Measurements from ENCODE around the gene IL10RB.

IL10RB gene

GRCh38 chr21:33244779-33245105, 21.4 kb upstream of the IL10RB start (continued):
- TF ChIP-seq TCF4 (CRISPR knock-in tag; IDR thresholded peaks at IDR 0.05; ENCODE audit: borderline replicate concordance): no peak
- no peak for TF ChIP-seq RARB (CRISPR knock-in tag; IDR thresholded peaks at IDR 0.05)
- no peak for TF ChIP-seq PATZ1 (CRISPR knock-in tag; IDR thresholded peaks at IDR 0.05; ENCODE audit: borderline replicate concordance)

- ATAC-seq: no peak
- TF ChIP-seq ZFP30 (CRISPR knock-in tag; IDR thresholded peaks at IDR 0.05) (no peak), SNAI2 (CRISPR knock-in tag; IDR thresholded peaks at IDR 0.05) (no peak), ESRRG (CRISPR knock-in tag; IDR thresholded peaks at IDR 0.05) (no peak), PPARA (CRISPR knock-in tag; IDR thresholded peaks at IDR 0.05; ENCODE audit: borderline replicate concordance) (no peak), RARB (CRISPR knock-in tag; IDR thresholded peaks at IDR 0.05) (no peak), TCF4 (CRISPR knock-in tag; IDR thresholded peaks at IDR 0.05; ENCODE audit: borderline replicate concordance) (no peak), ARNTL (CRISPR knock-in tag; IDR thresholded peaks at IDR 0.05; ENCODE audit: borderline replicate concordance, low read depth) (no peak), ZNF70 (CRISPR knock-in tag; IDR thresholded peaks at IDR 0.05) (no peak), ISL1 (CRISPR knock-in tag; IDR thresholded peaks at IDR 0.05) (no peak), ZNF8 (CRISPR knock-in tag; IDR thresholded peaks at IDR 0.05) (no peak), PATZ1 (CRISPR knock-in tag; IDR thresholded peaks at IDR 0.05; ENCODE audit: borderline replicate concordance) (no peak), BACH2 (CRISPR knock-in tag; IDR thresholded peaks at IDR 0.05; ENCODE audit: borderline replicate concordance) (no peak), ZC3H10 (CRISPR knock-in tag; IDR thresholded peaks at IDR 0.05) (no peak), ZFP3 (CRISPR knock-in tag; IDR thresholded peaks at IDR 0.05) (no peak), TSHZ2 (CRISPR knock-in tag; IDR thresholded peaks at IDR 0.05) (no peak), TOX (CRISPR knock-in tag; IDR thresholded peaks at IDR 0.05; ENCODE audit: borderline replicate concordance) (no peak), CSDC2 (CRISPR knock-in tag; IDR thresholded peaks at IDR 0.05) (no peak)
Observed at GRCh38 chr21:33245289-33245918, 20.8 kb upstream of the IL10RB start.

GRCh38 chr21:33246506-33246905, 19.7 kb upstream of the IL10RB start:
- TF ChIP-seq PATZ1 (CRISPR knock-in tag; IDR thresholded peaks at IDR 0.05; ENCODE audit: borderline replicate concordance) (no peak), PPARA (CRISPR knock-in tag; IDR thresholded peaks at IDR 0.05; ENCODE audit: borderline replicate concordance) (no peak), ESRRG (CRISPR knock-in tag; IDR thresholded peaks at IDR 0.05) (no peak), BACH2 (CRISPR knock-in tag; IDR thresholded peaks at IDR 0.05; ENCODE audit: borderline replicate concordance) (no peak), ZNF565 (CRISPR knock-in tag; conservative IDR thresholded peaks at IDR 0.05; ENCODE audit: low read depth) (no peak), ZNF70 (CRISPR knock-in tag; IDR thresholded peaks at IDR 0.05) (no peak), ZFP3 (CRISPR knock-in tag; IDR thresholded peaks at IDR 0.05) (no peak), SNAI2 (CRISPR knock-in tag; IDR thresholded peaks at IDR 0.05) (no peak), TSHZ2 (CRISPR knock-in tag; IDR thresholded peaks at IDR 0.05) (no peak), CSDC2 (CRISPR knock-in tag; IDR thresholded peaks at IDR 0.05) (no peak), ISL1 (CRISPR knock-in tag; IDR thresholded peaks at IDR 0.05) (no peak), ZNF8 (CRISPR knock-in tag; IDR thresholded peaks at IDR 0.05) (no peak), POU6F1 (CRISPR knock-in tag; IDR thresholded peaks at IDR 0.05; ENCODE audit: borderline replicate concordance, low read depth) (no peak), TOX (CRISPR knock-in tag; IDR thresholded peaks at IDR 0.05; ENCODE audit: borderline replicate concordance) (no peak), TCF4 (CRISPR knock-in tag; IDR thresholded peaks at IDR 0.05; ENCODE audit: borderline replicate concordance) (no peak)
- TF ChIP-seq, protein P1, sequence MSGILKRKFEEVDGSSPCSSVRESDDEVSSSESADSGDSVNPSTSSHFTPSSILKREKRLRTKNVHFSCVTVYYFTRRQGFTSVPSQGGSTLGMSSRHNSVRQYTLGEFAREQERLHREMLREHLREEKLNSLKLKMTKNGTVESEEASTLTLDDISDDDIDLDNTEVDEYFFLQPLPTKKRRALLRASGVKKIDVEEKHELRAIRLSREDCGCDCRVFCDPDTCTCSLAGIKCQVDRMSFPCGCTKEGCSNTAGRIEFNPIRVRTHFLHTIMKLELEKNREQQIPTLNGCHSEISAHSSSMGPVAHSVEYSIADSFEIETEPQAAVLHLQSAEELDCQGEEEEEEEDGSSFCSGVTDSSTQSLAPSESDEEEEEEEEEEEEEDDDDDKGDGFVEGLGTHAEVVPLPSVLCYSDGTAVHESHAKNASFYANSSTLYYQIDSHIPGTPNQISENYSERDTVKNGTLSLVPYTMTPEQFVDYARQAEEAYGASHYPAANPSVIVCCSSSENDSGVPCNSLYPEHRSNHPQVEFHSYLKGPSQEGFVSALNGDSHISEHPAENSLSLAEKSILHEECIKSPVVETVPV (CRISPR knock-in tag; IDR thresholded peaks at IDR 0.05): no peak
- no peak for ATAC-seq

Data from SK-N-SH treated with all-trans-retinoic acid at 6 μM for 48 hours (cell line).